ENCODE measurements around the gene SVBP.

The SVBP gene

DNA sequence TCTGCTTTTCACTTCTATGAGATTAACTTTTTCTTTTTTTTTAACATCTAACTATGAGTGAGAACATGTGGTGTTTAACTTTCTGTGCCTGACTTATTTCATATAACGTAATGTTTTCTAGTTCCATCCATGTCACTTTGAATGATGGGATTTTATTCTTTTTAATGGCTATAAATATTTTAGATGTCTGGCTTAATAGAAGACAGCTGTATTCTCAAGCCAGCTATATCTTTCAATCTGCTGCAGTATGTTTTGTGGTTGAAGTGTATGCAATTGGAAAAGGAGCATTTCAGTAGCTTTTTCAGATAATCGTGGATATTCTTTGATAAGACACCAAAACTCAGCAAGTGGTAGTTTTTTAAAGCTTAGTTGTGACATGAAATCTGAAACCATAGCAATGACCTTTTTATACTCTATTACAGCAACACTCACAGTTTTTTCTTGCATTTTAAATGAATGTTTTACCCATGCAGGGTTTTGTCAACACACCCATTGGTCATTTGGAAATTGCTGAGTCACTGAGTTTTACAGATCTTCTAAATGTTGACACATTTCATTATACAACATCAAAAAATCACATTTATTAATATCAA lies 5.7 kb upstream of the SVBP start:
- no peak for TF ChIP-seq ZNF8 (CRISPR knock-in tag; IDR thresholded peaks at IDR 0.05)
- TF ChIP-seq, protein P1, sequence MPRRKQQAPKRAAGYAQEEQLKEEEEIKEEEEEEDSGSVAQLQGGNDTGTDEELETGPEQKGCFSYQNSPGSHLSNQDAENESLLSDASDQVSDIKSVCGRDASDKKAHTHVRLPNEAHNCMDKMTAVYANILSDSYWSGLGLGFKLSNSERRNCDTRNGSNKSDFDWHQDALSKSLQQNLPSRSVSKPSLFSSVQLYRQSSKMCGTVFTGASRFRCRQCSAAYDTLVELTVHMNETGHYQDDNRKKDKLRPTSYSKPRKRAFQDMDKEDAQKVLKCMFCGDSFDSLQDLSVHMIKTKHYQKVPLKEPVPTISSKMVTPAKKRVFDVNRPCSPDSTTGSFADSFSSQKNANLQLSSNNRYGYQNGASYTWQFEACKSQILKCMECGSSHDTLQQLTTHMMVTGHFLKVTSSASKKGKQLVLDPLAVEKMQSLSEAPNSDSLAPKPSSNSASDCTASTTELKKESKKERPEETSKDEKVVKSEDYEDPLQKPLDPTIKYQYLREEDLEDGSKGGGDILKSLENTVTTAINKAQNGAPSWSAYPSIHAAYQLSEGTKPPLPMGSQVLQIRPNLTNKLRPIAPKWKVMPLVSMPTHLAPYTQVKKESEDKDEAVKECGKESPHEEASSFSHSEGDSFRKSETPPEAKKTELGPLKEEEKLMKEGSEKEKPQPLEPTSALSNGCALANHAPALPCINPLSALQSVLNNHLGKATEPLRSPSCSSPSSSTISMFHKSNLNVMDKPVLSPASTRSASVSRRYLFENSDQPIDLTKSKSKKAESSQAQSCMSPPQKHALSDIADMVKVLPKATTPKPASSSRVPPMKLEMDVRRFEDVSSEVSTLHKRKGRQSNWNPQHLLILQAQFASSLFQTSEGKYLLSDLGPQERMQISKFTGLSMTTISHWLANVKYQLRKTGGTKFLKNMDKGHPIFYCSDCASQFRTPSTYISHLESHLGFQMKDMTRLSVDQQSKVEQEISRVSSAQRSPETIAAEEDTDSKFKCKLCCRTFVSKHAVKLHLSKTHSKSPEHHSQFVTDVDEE (CRISPR knock-in tag; IDR thresholded peaks at IDR 0.05): peak; percentile 74
- peak; percentile 78 for TF ChIP-seq ISL1 (CRISPR knock-in tag; IDR thresholded peaks at IDR 0.05)
- TF ChIP-seq BACH2 (CRISPR knock-in tag; IDR thresholded peaks at IDR 0.05; ENCODE audit: borderline replicate concordance): peak; percentile 67; the same call in 1 of the 2 replicates
- peak; percentile 82 for TF ChIP-seq TCF4 (CRISPR knock-in tag; IDR thresholded peaks at IDR 0.05; ENCODE audit: borderline replicate concordance)
- ATAC-seq: peak; percentile 88

DNA sequence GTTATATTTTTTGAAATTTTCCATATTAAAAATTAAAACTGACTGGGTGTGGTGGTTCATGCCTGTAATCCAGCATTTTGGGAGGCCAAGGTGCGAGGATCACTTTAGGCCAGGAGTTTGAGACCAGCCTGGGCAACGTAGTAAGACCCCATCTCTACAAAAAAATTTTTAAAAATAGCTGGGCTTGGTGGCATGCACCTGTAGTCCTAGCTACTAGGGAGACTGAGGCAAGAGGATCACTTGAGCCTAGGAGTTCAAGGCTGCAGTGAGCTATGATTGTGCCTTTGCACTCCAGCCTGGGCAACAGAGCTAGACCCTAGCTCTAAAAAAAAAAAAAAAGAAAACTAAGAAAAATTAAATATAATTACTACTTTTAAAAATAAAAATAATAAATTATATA lies 4.5 kb upstream of the SVBP start:
- TF ChIP-seq ARNTL (CRISPR knock-in tag; IDR thresholded peaks at IDR 0.05; ENCODE audit: borderline replicate concordance, low read depth) (no peak), TOX (CRISPR knock-in tag; IDR thresholded peaks at IDR 0.05; ENCODE audit: borderline replicate concordance) (no peak), ZFP30 (CRISPR knock-in tag; IDR thresholded peaks at IDR 0.05) (no peak), OSR1 (CRISPR knock-in tag; IDR thresholded peaks at IDR 0.05) (no peak), RARB (CRISPR knock-in tag; IDR thresholded peaks at IDR 0.05) (no peak), ZNF70 (CRISPR knock-in tag; IDR thresholded peaks at IDR 0.05) (no peak), ISL1 (CRISPR knock-in tag; IDR thresholded peaks at IDR 0.05) (no peak), ZC3H10 (CRISPR knock-in tag; IDR thresholded peaks at IDR 0.05) (no peak), CSDC2 (CRISPR knock-in tag; IDR thresholded peaks at IDR 0.05) (no peak), ZNF565 (CRISPR knock-in tag; conservative IDR thresholded peaks at IDR 0.05; ENCODE audit: low read depth) (no peak), PPARA (CRISPR knock-in tag; IDR thresholded peaks at IDR 0.05; ENCODE audit: borderline replicate concordance) (no peak)
- TF ChIP-seq, protein P2, sequence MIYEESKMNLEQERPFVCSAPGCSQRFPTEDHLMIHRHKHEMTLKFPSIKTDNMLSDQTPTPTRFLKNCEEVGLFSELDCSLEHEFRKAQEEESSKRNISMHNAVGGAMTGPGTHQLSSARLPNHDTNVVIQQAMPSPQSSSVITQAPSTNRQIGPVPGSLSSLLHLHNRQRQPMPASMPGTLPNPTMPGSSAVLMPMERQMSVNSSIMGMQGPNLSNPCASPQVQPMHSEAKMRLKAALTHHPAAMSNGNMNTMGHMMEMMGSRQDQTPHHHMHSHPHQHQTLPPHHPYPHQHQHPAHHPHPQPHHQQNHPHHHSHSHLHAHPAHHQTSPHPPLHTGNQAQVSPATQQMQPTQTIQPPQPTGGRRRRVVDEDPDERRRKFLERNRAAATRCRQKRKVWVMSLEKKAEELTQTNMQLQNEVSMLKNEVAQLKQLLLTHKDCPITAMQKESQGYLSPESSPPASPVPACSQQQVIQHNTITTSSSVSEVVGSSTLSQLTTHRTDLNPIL (CRISPR knock-in tag; IDR thresholded peaks at IDR 0.05; ENCODE audit: low read depth): no peak
- TF ChIP-seq, protein P3, sequence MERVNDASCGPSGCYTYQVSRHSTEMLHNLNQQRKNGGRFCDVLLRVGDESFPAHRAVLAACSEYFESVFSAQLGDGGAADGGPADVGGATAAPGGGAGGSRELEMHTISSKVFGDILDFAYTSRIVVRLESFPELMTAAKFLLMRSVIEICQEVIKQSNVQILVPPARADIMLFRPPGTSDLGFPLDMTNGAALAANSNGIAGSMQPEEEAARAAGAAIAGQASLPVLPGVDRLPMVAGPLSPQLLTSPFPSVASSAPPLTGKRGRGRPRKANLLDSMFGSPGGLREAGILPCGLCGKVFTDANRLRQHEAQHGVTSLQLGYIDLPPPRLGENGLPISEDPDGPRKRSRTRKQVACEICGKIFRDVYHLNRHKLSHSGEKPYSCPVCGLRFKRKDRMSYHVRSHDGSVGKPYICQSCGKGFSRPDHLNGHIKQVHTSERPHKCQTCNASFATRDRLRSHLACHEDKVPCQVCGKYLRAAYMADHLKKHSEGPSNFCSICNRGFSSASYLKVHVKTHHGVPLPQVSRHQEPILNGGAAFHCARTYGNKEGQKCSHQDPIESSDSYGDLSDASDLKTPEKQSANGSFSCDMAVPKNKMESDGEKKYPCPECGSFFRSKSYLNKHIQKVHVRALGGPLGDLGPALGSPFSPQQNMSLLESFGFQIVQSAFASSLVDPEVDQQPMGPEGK (CRISPR knock-in tag; IDR thresholded peaks at IDR 0.05; ENCODE audit: borderline replicate concordance): no peak
- TF ChIP-seq, protein P4, sequence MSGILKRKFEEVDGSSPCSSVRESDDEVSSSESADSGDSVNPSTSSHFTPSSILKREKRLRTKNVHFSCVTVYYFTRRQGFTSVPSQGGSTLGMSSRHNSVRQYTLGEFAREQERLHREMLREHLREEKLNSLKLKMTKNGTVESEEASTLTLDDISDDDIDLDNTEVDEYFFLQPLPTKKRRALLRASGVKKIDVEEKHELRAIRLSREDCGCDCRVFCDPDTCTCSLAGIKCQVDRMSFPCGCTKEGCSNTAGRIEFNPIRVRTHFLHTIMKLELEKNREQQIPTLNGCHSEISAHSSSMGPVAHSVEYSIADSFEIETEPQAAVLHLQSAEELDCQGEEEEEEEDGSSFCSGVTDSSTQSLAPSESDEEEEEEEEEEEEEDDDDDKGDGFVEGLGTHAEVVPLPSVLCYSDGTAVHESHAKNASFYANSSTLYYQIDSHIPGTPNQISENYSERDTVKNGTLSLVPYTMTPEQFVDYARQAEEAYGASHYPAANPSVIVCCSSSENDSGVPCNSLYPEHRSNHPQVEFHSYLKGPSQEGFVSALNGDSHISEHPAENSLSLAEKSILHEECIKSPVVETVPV (CRISPR knock-in tag; IDR thresholded peaks at IDR 0.05): no peak
- TF ChIP-seq, protein P5, sequence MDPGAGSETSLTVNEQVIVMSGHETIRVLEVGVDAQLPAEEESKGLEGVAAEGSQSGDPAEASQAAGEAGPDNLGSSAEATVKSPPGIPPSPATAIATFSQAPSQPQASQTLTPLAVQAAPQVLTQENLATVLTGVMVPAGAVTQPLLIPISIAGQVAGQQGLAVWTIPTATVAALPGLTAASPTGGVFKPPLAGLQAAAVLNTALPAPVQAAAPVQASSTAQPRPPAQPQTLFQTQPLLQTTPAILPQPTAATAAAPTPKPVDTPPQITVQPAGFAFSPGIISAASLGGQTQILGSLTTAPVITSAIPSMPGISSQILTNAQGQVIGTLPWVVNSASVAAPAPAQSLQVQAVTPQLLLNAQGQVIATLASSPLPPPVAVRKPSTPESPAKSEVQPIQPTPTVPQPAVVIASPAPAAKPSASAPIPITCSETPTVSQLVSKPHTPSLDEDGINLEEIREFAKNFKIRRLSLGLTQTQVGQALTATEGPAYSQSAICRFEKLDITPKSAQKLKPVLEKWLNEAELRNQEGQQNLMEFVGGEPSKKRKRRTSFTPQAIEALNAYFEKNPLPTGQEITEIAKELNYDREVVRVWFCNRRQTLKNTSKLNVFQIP (CRISPR knock-in tag; IDR thresholded peaks at IDR 0.05; ENCODE audit: borderline replicate concordance, low read depth): no peak
- TF ChIP-seq, protein P1 (CRISPR knock-in tag; IDR thresholded peaks at IDR 0.05): no peak
- ATAC-seq: no peak
